ENCODE results near the gene LHFPL2.

- TF ChIP-seq CTCF (IDR thresholded peaks at IDR 0.05), result no peak
- no peak for TF ChIP-seq POLR2A (IDR thresholded peaks at IDR 0.05)
- TF ChIP-seq EP300 (IDR thresholded peaks at IDR 0.05; ENCODE audit: low read depth), result no peak
These were observed 17.0 kb upstream of the LHFPL2 start for GRCh38 chr5:78665534-78665933.

Data from transverse colon (tissue), 3 donors.